Right renal cortex interstitium (tissue), 3 donors: ENCODE results near the gene TRAF1. TPM values are rescaled to one million over a fixed set of nuclear protein-coding genes. Genes with fewer than 3 reads are reported as not detected.

Experiments
- DNase-seq, 3 donors: peaks; one replicate each; pipeline ENCODE4 v3.0.0-alpha.2; 2013; ENCODE audit warnings: low read depth in 3 of 3, low spot score in 2 of 3
- polyA plus RNA-seq, 3 donors: library from polyadenylated mRNA; unstranded; fragments of 120-200 nt; gene quantifications; one replicate each; pipeline ENCODE4 v1.2.1, GENCODE V29; 2013; ENCODE audit not compliant: insufficient read length in 3 of 3

Gene TRAF1
- polyA plus RNA-seq, 3 donors: 4.1 to 5.4 (median 4.5) TPM

GRCh38 chr9:120912958-120913646, 13.5 kb downstream of the TRAF1 start:
- DNase-seq: no peak

GRCh38 chr9:120911295-120911837, 15.2 kb downstream of the TRAF1 start:
- no peak for DNase-seq

- no peak for DNase-seq
Observed at GRCh38 chr9:120910643-120911042, 16.0 kb downstream of the TRAF1 start.

GRCh38 chr9:120909904-120910303, 16.7 kb downstream of the TRAF1 start:
- DNase-seq: no peak

GRCh38 chr9:120905315-120906164, 21.1 kb downstream of the TRAF1 start:
- no peak for DNase-seq

GRCh38 chr9:120904978-120905301, 21.7 kb downstream of the TRAF1 start:
- DNase-seq: no peak

GRCh38 chr9:120904061-120904977, 22.3 kb downstream of the TRAF1 start:
- no peak for DNase-seq

- no peak for DNase-seq
Observed at GRCh38 chr9:120902569-120903535, 23.7 kb downstream of the TRAF1 start.

GRCh38 chr9:120901755-120902568, 24.6 kb downstream of the TRAF1 start:
- DNase-seq: no peak

GRCh38 chr9:120900824-120901223, 25.8 kb downstream of the TRAF1 start:
- no peak for DNase-seq

GRCh38 chr9:120899490-120900068, 27.0 kb downstream of the TRAF1 start:
- DNase-seq: no peak

- no peak for DNase-seq
Observed at GRCh38 chr9:120898396-120898795, 28.2 kb downstream of the TRAF1 start.

GRCh38 chr9:120895951-120896350, 30.6 kb downstream of the TRAF1 start:
- DNase-seq: no peak

GRCh38 chr9:120894321-120895148, 32.1 kb downstream of the TRAF1 start:
- no peak for DNase-seq

GRCh38 chr9:120893611-120894307, 32.8 kb downstream of the TRAF1 start:
- DNase-seq: no peak

- no peak for DNase-seq
Observed at GRCh38 chr9:120892748-120893610, 33.6 kb downstream of the TRAF1 start.
